ENCODE results near the gene DNAJC4.

DNAJC4 gene

DNA sequence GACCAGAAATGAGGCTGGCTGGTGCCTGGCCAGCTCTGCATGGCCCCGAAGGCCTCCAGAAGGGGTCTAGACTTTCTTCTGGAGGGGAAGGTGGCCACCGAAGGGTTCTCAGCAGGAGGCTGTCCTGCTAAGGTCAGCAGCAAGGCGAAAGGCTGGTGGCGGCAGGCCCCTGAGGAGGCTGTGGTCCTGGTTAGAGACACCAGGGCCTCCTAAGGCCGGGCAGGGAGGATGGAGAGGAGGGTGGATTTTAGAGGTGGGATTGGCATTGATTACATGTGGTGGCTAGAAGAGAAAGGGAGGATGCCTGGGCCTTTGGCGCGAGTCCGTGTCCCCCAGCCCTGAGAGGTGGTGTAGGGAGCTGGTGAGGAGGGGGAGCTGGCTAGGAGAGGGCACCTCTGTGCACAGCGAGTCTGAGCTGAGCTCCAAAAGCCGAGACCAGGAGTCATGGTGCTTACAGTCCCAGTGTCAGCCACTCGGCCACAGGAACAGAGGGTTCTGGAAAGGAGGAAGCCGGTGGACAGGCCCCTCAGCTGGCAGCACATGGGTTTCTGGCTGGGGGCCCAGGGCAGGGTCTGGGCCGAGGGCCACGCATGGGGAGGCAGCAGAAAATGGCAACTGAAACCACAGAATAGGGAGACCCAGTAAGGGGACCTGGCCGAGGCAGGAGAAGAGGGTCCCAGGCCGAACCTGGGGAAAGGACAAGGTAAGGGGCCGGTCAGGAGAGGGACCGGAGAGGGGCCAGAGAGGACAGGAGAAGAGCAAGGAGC is 21.4 kb upstream of the DNAJC4 start:
- no peak for DNase-seq

DNA sequence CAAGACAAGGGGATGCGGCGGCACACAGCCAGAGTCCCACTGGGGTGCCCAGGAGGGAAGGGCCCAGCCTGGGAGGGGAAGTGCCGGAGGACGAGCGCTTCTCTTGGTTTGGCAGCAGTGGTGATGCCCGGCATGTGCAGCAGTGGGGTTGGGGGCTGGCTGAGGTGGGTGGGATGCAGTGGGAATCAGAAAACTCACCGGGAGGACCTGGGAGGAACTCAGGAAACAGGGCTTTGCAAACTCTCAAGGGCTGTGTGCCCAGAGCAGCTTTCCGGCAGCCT is 20.8 kb upstream of the DNAJC4 start:
- no peak for DNase-seq

DNA sequence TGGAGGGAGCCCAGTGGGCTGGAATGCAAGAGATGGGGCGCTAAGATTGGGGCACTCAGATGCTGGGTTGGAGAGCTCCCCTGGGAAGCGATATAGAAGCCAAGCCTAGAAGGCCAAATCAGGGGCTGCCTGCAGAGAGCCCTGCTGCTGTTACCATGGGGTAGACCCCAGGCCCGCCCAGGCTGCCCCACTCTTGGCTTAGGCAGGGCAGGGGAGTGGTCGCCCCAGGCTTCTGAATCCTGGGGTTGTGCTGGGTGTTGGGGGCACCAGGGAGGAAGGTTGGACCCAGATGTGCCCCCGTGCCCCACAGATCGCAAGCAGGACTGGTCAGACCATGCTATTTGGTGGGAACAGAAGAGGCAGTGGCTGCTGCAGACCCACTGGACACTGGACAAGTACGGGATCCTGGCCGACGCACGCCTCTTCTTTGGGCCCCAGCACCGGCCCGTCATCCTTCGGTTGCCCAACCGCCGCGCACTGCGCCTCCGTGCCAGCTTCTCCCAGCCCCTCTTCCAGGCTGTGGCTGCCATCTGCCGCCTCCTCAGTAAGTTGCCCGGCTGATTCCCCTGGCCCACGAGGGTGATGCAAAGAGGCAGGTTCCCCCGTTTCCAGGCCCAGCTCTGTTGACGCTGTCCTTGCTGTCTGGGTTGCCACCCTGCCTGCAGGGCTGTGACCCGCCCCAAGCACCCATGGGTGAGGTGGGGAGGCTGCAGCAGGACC is 19.9 kb upstream of the DNAJC4 start:
- no peak for DNase-seq

DNA sequence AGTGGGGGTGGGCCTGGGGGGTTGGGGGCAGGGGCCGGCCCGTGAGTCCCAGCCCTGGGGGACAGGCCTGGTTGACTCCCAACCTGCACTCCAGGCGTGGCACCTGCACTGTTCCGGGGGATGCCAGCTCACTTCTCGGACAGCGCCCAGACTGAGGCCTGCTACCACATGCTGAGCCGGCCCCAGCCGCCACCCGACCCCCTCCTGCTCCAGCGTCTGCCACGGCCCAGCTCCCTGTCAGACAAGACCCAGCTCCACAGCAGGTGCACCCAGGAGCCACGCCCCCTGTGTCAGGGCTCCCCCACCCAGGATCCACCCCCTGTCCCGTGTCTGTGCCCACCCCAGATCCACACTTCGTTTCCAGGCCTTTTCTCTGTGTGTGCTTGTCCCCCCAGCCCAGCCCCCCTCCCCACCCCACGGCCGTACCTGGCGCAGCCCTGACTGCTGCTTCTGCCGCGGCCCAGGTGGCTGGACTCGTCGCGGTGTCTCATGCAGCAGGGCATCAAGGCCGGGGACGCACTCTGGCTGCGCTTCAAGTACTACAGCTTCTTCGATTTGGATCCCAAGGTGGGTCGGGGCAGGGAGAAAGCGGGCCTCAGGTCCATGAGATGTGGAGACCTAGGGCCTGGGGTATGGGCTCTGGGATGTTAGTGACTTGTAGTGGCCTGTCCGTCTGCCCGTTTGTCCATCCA is 19.0 kb upstream of the DNAJC4 start:
- no peak for DNase-seq

DNA sequence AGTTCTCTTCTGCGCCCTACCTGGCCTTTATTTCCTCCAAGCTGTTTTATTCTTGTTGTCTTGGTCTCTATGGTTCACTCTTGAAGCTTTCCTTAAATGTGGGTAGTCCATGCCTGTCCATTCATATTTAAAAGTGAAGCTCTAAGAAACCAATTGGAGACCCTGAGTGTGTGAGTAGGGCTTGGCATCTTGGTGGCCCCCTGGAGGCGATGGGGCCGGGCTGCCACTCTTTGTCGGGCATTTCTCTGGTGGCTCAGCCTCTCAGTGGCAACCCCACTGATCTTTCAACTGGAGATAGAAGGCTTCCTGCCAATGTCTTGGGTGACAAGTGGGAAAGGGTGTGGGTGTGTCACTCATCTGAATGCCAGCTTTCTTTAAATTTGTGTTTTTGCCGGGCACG is 13.5 kb upstream of the DNAJC4 start:
- DNase-seq = no peak

DNA sequence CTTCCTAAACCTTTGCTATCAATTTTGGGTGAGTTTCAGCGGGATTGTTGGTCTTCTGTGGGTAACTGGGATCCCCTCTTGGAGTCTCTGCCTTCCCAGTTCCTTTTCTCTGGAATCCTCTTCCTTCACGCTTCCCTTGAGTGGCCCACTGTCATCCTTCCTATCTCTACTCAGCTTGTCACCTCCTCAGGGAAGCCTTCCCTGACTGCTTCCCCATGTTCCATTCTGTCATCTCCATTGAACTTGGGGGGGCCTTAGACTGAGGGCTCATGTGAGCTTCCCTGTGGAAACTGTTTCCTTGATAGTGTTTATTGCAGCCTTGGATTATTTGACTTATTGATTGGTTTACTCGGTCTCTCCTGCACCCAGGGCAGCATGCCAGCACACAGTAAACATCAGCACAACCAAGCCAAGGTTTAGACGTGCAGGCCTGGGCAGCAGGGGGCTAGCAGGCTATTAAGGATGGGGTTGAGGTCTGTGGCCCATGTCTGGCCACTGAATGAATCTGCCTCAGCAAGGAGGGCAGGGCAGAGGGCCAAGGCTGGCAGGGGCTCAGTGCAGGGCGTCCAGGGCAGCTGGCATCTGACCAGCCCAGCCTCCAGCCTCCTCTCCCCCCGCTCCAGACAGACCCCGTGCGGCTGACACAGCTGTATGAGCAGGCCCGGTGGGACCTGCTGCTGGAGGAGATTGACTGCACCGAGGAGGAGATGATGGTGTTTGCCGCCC is 11.6 kb upstream of the DNAJC4 start:
- DNase-seq = no peak

DNA sequence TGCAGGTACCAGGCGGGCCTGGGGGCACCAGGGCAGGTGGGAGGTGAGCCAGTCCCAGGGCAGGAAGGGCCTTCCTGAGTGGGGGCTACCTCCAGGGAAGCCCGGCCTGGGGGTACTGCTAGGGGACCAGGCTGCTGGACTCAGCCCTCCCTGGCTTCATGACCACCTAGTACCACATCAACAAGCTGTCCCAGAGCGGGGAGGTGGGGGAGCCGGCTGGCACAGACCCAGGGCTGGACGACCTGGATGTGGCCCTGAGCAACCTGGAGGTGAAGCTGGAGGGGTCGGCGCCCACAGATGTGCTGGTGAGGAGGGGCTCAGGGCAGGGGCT is 11.0 kb upstream of the DNAJC4 start:
- DNase-seq = no peak

DNA sequence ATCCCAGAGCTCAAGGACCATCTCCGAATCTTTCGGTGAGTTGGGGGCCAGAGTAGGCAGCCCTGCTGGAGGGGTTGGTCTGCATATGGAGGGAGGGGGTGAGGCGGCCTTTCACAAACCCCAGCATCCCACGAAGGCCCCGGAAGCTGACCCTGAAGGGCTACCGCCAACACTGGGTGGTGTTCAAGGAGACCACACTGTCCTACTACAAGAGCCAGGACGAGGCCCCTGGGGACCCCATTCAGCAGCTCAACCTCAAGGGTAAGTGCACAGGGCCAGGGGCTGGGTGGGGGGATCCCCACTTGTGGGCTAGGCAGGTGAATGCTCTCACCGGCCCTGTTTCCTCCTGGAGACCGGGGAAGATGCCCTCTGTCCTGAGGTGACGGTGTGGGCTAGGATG is 10.6 kb upstream of the DNAJC4 start:
- DNase-seq = no peak

DNA sequence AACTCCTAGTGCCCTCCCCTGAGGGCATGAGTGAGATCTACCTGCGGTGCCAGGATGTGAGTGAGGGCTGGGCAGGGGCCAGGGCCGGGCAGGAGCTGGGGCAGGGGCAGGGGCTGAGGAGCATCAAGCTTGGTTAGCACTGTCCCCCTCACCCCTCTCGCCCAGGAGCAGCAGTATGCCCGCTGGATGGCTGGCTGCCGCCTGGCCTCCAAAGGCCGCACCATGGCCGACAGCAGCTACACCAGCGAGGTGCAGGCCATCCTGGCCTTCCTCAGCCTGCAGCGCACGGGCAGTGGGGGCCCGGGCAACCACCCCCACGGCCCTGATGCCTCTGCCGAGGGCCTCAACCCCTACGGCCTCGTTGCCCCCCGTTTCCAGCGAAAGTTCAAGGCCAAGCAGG is 10.1 kb upstream of the DNAJC4 start:
- no peak for DNase-seq

DNA sequence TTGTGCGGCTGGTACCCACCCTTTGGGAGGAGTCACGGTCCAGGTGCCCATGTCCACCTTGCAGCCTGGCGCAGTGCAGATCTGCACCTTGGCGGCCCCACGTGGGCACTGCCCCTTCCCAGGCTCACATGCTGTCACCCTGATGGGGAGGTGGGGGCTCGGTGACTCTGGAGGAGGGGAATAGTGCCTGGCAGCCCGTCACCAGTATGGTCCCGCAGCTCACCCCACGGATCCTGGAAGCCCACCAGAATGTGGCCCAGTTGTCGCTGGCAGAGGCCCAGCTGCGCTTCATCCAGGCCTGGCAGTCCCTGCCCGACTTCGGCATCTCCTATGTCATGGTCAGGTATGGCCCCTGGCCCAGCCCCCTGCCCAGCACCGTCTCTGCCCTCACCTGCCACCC is 9.6 kb upstream of the DNAJC4 start:
- no peak for DNase-seq

DNA sequence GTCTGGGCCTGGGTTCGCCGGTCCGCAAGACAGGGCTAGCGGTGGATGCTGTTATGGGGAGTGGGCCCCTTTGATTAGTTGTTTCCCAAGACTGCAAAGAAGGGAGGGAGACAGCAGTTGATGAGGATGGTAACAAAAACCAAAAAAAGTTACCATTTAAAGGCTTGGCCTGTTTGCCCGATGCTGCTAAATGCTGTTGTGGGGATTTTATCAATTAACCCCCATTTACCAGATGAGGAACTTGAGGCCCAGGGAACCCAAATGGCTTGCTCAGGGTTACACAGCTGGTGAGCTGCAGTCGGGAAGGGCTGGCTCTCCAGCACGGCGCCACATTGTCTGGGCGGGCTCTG is 7.7 kb upstream of the DNAJC4 start:
- DNase-seq = no peak

DNA sequence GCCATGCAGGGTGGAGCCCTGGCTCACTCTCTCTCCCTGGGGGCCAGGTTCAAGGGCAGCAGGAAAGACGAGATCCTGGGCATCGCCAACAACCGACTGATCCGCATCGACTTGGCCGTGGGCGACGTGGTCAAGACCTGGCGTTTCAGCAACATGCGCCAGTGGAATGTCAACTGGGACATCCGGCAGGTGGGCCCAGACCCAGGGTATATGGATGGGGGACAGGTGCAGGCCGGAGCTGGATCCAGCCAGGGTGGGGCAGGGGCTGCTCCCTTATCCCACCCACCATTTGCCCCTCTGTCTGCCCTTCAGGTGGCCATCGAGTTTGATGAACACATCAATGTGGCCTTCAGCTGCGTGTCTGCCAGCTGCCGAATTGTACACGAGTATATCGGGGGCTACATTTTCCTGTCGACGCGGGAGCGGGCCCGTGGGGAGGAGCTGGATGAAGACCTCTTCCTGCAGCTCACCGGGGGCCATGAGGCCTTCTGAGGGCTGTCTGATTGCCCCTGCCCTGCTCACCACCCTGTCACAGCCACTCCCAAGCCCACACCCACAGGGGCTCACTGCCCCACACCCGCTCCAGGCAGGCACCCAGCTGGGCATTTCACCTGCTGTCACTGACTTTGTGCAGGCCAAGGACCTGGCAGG is 7.2 kb upstream of the DNAJC4 start:
- DNase-seq = no peak

DNA sequence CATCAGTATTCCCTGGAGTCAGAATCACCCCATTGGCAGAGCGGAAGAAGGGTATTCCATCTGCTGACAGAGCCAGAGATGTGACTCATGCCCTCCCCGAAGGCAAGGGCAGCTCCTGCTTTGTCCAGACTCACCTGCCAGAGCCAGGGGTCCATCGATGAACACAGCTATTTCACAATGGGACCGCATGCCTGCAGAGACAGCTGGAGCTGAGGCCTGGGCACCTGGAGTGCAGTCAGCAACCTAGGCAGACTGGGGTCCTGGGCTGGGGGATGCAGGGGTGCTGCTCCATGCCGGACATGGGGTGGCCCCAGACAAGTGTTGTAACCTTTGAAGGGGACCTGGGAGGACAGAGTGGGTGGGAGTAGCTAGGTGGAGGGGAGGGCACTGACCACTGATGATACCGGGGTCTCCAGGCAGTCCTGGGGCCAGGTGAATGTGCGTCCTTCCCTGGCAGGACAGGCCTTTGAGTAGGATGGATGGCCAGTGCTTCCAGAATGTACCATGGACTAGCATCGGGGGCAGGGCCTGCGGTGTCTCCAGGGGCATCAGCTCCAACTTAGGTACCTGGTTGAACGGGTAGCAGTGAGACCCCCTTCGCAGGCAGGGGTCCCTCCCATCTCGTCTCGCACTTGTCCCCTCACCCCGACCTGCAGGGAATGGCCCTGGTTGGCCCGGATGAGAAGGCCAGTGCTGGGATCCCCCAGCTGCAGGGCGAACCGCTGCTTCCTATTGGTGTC is 6.0 kb upstream of the DNAJC4 start:
- no peak for DNase-seq

DNA sequence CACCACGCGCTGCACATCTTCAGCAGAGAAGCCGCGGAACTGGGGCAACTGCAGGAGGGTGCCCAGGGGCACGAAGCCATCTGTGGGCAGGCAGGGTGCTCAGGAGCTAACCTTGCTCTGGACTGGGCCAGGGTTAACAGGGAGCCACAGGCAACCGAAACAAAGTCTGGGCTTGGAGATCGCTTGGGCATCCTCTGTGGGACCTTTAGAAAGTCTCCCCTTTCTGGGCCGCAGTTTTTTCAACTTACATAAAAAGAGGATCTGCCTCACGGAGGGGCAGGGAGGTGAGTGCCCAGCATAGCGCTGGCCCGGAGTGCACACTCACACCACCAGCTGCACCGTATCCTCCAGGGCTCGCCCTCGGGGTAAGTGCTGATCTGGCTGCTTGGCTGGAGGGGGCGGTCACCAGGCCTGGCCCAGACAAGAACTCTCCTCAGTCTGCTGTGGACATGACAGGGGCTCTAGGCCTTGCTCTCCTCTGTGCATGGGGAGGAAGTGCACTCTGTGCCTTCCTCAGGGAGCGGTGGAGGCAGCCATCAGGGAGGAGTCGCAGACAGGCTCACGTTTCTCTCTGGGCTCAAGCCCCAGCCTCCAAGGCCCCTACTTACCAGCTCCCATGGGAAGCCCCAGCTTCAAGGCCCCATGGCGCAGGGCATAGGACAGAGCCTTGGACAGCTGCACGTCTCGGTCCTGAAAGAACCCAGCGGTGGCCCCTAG is 5.3 kb upstream of the DNAJC4 start:
- DNase-seq = no peak

DNA sequence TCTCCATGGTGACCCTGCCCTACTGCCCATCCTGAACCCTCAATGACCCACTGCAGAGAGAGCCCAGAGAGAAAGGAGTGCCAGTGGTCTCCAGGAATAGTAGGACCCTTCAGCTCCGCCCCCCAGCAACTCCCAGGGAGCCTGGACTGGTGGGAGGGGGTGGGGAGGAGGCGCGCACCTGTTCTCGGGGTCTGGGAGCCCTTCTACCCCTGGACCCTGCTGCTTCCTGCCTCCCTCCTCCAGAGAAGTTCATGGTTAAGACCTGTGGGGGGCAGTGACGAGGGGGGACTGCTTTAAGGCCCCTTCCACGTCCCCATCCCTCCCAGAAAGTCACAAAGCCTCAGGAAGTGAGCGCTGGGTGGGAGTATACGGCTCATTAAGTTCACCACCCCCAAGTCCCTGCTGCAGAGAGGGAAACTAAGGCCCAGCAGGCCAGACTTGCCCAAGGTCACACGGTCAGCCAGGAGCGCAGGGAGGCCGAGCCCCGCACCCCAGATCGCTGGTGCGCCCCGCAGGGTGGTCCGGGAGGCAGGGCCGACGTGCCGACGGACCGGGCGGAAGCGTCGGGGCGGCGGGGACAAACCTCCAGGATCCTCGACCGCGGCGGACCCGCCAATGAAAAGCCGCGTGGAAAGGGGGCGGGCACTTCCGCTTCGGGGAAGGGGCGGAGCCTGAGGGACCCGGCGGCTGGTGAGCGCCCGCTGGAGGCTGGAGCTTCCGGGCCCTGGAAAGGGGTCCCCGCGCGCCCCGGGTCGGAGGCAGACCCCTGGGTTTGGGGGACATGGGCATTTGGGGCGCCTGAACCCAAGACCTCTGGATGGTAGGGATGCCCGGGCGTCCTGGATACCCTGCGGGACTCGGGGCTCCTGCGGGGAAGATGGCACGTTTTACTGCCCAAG is 4.5 kb upstream of the DNAJC4 start, which contains the start of the genes NUDT22 and TRPT1:
TSS of gene NUDT22 (plus strand) at position 667 of the 899 bp plus-strand sequence. CDS start 379 bp downstream, outside the sequence.
TSS of gene TRPT1 (minus strand) at position 579 of the 899 bp plus-strand sequence. CDS start at position 253, 326 bp downstream.
- DNase-seq = no peak

DNA sequence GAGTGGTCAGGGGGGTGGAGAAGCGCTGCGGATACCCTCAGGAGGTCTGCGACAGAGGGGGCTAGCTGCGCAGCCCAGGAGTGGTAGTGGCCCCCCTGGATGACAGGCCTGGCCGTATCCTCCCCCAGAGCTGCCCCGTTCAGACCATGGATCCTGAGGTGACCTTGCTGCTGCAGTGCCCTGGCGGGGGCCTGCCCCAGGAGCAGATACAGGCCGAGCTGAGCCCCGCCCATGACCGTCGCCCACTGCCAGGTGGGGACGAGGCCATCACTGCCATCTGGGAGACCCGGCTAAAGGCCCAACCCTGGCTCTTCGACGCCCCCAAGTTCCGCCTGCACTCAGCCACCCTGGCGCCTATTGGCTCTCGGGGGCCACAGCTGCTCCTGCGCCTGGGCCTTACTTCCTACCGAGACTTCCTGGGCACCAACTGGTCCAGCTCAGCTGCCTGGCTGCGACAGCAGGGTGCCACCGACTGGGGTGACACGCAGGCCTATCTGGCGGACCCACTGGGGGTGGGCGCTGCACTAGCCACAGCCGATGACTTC is 3.8 kb upstream of the DNAJC4 start:
- DNase-seq = no peak

DNA sequence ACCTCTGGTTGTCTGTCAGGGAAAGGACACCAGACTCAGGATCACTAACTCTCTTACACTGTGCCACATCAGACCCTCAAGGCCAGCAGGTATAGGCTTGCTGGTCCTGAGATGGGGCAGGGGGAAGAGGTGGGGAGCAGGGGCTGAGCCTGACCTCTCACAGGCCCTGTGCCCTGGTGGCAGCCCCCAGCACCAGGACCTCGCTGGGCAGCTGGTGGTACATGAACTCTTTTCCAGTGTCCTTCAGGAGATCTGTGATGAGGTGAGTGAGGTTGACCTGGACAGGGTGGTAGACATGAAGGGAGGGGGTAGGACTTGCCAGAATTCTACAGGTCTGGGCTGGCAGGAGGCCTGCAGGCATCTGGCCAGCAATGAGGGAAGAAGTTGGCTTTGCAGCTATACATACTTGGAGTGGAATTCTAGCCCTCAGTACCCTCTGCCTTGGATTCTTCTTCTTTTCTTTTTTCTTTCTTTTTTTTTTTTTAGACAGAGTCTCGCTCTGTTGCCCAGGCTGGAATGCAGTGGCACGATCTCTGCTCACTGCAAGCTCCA is 2.9 kb upstream of the DNAJC4 start:
- DNase-seq = no peak

DNA sequence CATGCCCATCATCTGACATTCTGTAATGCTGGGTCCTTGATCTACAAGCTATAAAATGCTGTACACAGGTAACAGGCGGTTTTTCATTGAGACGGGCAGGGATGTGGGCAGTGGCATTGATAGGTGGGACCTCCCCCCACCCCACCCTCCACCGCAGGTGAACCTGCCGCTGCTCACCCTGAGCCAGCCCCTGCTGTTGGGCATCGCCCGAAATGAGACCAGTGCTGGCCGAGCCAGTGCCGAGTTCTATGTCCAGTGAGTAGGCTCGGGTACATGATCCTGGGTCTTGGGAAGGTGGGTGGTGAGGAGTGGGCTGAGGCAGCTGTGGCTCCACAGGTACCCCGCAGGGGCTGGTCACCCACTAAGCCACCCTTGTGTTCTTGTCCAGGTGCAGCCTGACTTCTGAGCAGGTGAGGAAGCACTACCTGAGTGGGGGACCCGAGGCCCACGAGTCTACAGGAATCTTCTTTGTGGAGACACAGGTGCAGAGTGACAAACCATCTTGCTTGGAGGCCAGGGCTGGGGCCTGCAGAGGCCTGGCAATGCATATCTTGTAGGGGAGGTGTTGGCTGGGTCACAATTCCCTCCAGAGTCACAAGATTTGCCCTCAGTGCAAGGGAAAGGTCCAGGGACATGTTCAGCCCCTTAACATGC is 1.1 kb upstream of the DNAJC4 start:
- no peak for DNase-seq

DNA sequence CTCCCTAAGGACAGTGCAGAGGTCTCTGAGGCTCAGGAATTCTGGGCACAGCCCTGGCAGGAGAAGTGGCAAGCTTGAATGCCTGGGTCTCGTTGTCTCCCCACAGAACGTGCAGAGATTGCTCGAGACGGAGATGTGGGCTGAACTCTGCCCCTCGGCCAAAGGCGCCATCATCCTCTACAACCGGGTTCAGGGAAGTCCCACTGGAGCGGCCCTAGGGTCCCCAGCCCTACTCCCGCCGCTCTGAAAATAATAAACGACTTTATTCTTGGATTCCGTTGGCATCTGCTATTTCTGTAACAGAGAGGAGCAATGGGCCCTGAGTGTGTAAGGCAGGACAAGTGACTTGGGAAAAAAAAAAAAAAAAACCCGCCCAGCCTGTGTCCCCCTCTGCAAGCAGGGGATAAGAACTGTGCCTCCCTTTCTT is 591 bp upstream of the DNAJC4 start:
- DNase-seq = no peak

Measured in NCI-H1417 treated with DMSO at 0.1 percent for 48 hours (cell line).